HEK293 (cell line): ENCODE data around the gene SUSD2.

ENCODE experiments used
- CTCF ChIA-PET: fragments of 350-600 bp; formaldehyde crosslinking; extraction: SDS; loops from one replicate; lab custom pipeline; 2021; ENCODE audit warnings: antibody characterized with exemption; lab: Yijun Ruan, JAX
- POLR2A ChIA-PET: fragments of 300-600 bp; formaldehyde crosslinking; extraction: SDS; loops from one replicate; lab custom pipeline; 2020; ENCODE audit warnings: antibody characterized with exemption, inconsistent platforms; lab: Yijun Ruan, JAX
- H3K27ac ChIP-seq: fragments of 200-500 bp; sonication (Bioruptor generic); 2 replicates; pipeline ENCODE4 v1.5.1; 2014; ENCODE audit warnings: low read depth, low read length, control low read depth, inconsistent platforms; ENCODE audit errors: extremely low read depth
- H3K36me3 ChIP-seq, 2 experiments: fragments of 200-500 bp in 1 of 2; sonication (Bioruptor generic) in 1 of 2; 1 replicate in 1 of 2; 2 replicates in 1 of 2; pipeline ENCODE4 v1.5.1; 2014 to 2017; ENCODE audit warnings: inconsistent platforms in 2 of 2, low read length in 2 of 2; ENCODE audit not compliant: control insufficient read depth in 2 of 2, insufficient read depth in 1 of 2
- H3K4me1 ChIP-seq: fragments of 200-500 bp; sonication (Bioruptor generic); 2 replicates; pipeline ENCODE4 v1.5.1; 2014; ENCODE audit warnings: mild to moderate bottlenecking, low read length, inconsistent platforms; ENCODE audit not compliant: control insufficient read depth, insufficient read depth
- H3K4me3 ChIP-seq: 2 replicates; pipeline ENCODE4 v1.5.1; 2011; ENCODE audit warnings: low read depth, mild to moderate bottlenecking, control low read depth, low read length, moderate library complexity
- H3K9me3 ChIP-seq: fragments of 200-500 bp; sonication (Bioruptor generic); 2 replicates; pipeline ENCODE4 v1.5.1; 2014; ENCODE audit warnings: low read depth, low read length, inconsistent platforms; ENCODE audit not compliant: control insufficient read depth, insufficient read depth
- CTCF ChIP-seq: fragments of 450-650 bp; formaldehyde crosslinking; IDR thresholded peaks from 2 replicates; pipeline ENCODE4 v1.5.1; 2016; ENCODE audit warnings: missing biosample characterization, missing genetic modification characterization
- ELK4 ChIP-seq: IDR thresholded peaks from 2 replicates; pipeline ENCODE4 v1.6.1; 2011; ENCODE audit warnings: mild to moderate bottlenecking, low read depth, low read length, borderline replicate concordance
- FEZF1 ChIP-seq: fragments of 450-650 bp; formaldehyde crosslinking; IDR thresholded peaks from 2 replicates; pipeline ENCODE4 v1.5.1; 2016; ENCODE audit warnings: missing biosample characterization, missing genetic modification characterization
- GLI4 ChIP-seq: fragments of 450-650 bp; formaldehyde crosslinking; IDR thresholded peaks from 2 replicates; pipeline ENCODE4 v1.5.1; 2016; ENCODE audit warnings: missing biosample characterization, missing genetic modification characterization
- GLIS1 ChIP-seq: fragments of 450-650 bp; formaldehyde crosslinking; IDR thresholded peaks from 2 replicates; pipeline ENCODE4 v1.5.1; 2016; ENCODE audit warnings: missing biosample characterization, missing genetic modification characterization
- INSM2 ChIP-seq: fragments of 450-650 bp; formaldehyde crosslinking; IDR thresholded peaks from 2 replicates; pipeline ENCODE4 v1.5.1; 2016; ENCODE audit warnings: missing biosample characterization, missing genetic modification characterization
- KLF17 ChIP-seq: fragments of 450-650 bp; formaldehyde crosslinking; IDR thresholded peaks from 2 replicates; pipeline ENCODE4 v1.5.1; 2016; ENCODE audit warnings: missing biosample characterization, missing genetic modification characterization
- KLF8 ChIP-seq: fragments of 450-650 bp; formaldehyde crosslinking; IDR thresholded peaks from 2 replicates; pipeline ENCODE4 v1.5.1; 2016; ENCODE audit warnings: missing biosample characterization, missing genetic modification characterization
- MEIS1 ChIP-seq: sonication (generic); formaldehyde crosslinking; IDR thresholded peaks from 2 replicates; pipeline ENCODE4 v1.8.1; 2022; ENCODE audit warnings: missing genetic modification reagents, mild to moderate bottlenecking, borderline replicate concordance
- OVOL3 ChIP-seq: fragments of 450-650 bp; formaldehyde crosslinking; IDR thresholded peaks from 2 replicates; pipeline ENCODE4 v1.5.1; 2016; ENCODE audit warnings: missing biosample characterization, missing genetic modification characterization
- SCRT2 ChIP-seq: fragments of 450-650 bp; formaldehyde crosslinking; IDR thresholded peaks from 2 replicates; pipeline ENCODE4 v1.5.1; 2016; ENCODE audit warnings: missing biosample characterization, missing genetic modification characterization
- SETDB1 ChIP-seq: IDR thresholded peaks from one replicate; pipeline ENCODE4 v1.6.1; 2017; ENCODE audit warnings: mild to moderate bottlenecking, low read length, moderate library complexity, mixed read lengths; ENCODE audit not compliant: insufficient read length
- SP3 ChIP-seq: fragments of 450-650 bp; formaldehyde crosslinking; IDR thresholded peaks from 2 replicates; pipeline ENCODE4 v1.5.1; 2016; ENCODE audit warnings: missing biosample characterization, missing genetic modification characterization
- ZBTB7A ChIP-seq: fragments of 450-650 bp; formaldehyde crosslinking; IDR thresholded peaks from 2 replicates; pipeline ENCODE4 v1.5.1; 2016; ENCODE audit warnings: low read depth, missing biosample characterization, missing genetic modification characterization
- ZFP69B ChIP-seq: fragments of 450-650 bp; formaldehyde crosslinking; IDR thresholded peaks from 2 replicates; pipeline ENCODE4 v1.5.1; 2016; ENCODE audit warnings: missing biosample characterization, missing genetic modification characterization
- ZNF112 ChIP-seq: fragments of 450-650 bp; formaldehyde crosslinking; IDR thresholded peaks from 2 replicates; pipeline ENCODE4 v1.5.0; 2017; ENCODE audit warnings: missing biosample characterization, missing genetic modification characterization
- ZNF114 ChIP-seq: fragments of 450-650 bp; formaldehyde crosslinking; IDR thresholded peaks from 2 replicates; pipeline ENCODE4 v1.5.0; 2017; ENCODE audit warnings: missing biosample characterization, missing genetic modification characterization
- ZNF132 ChIP-seq: fragments of 450-650 bp; formaldehyde crosslinking; IDR thresholded peaks from 2 replicates; pipeline ENCODE4 v1.5.1; 2017; ENCODE audit warnings: missing biosample characterization, missing genetic modification characterization, borderline replicate concordance
- ZNF2 ChIP-seq: fragments of 450-650 bp; formaldehyde crosslinking; IDR thresholded peaks from 2 replicates; pipeline ENCODE4 v1.5.1; 2016; ENCODE audit warnings: missing biosample characterization, missing genetic modification characterization
- ZNF211 ChIP-seq: fragments of 450-650 bp; formaldehyde crosslinking; IDR thresholded peaks from 2 replicates; pipeline ENCODE4 v1.5.1; 2016; ENCODE audit warnings: low read depth, missing biosample characterization, missing genetic modification characterization
- ZNF221 ChIP-seq: fragments of 450-650 bp; formaldehyde crosslinking; IDR thresholded peaks from 2 replicates; pipeline ENCODE4 v1.5.1; 2017; ENCODE audit warnings: missing biosample characterization, missing genetic modification characterization, borderline replicate concordance
- ZNF488 ChIP-seq: fragments of 450-650 bp; formaldehyde crosslinking; IDR thresholded peaks from 2 replicates; pipeline ENCODE4 v1.5.1; 2016; ENCODE audit warnings: missing biosample characterization, missing genetic modification characterization
- ZNF561 ChIP-seq: fragments of 450-650 bp; IDR thresholded peaks from 2 replicates; pipeline ENCODE4 v1.5.1; 2018; ENCODE audit warnings: missing biosample characterization, missing genetic modification characterization, borderline replicate concordance
- ZNF660 ChIP-seq: fragments of 450-650 bp; IDR thresholded peaks from 2 replicates; pipeline ENCODE4 v1.5.1; 2018; ENCODE audit warnings: missing biosample characterization, mild to moderate bottlenecking, missing genetic modification characterization
- ZNF747 ChIP-seq: fragments of 450-650 bp; formaldehyde crosslinking; IDR thresholded peaks from 2 replicates; pipeline ENCODE4 v1.5.1; 2016; ENCODE audit warnings: missing biosample characterization, missing genetic modification characterization
- ZNF843 ChIP-seq: fragments of 450-650 bp; formaldehyde crosslinking; IDR thresholded peaks from 2 replicates; pipeline ENCODE4 v1.5.1; 2016; ENCODE audit warnings: missing biosample characterization, missing genetic modification characterization

The SUSD2 gene

GRCh38 chr22:24175160-24175808, 6.0 kb upstream of the SUSD2 start (continued):
- TF ChIP-seq ZNF488 (tag by site-specific recombination), result no peak
- TF ChIP-seq GLIS1 (tag by site-specific recombination), result peak; percentile 12; the same call in 1 of the 2 replicates
- no peak for TF ChIP-seq SP3 (tag by site-specific recombination)
- no peak for TF ChIP-seq SETDB1
- TF ChIP-seq ZNF660 (tag by site-specific recombination), result no peak
- no peak for TF ChIP-seq ZNF114 (tag by site-specific recombination)
- peak; percentile 57; the same call in 1 of the 2 replicates for TF ChIP-seq KLF17 (tag by site-specific recombination)
- TF ChIP-seq OVOL3 (tag by site-specific recombination), result no peak
- no peak for TF ChIP-seq ZNF2 (tag by site-specific recombination)
- no peak for TF ChIP-seq ZNF211
- TF ChIP-seq ZFP69B (tag by site-specific recombination), result no peak
- peak; percentile 62; the same call in 1 of the 2 replicates for TF ChIP-seq SCRT2 (tag by site-specific recombination)
- TF ChIP-seq ZNF132 (tag by site-specific recombination), result no peak
- TF ChIP-seq MEIS1 (CRISPR knock-in tag), result no peak
- TF ChIP-seq CTCF (tag by site-specific recombination), result peak; percentile 92
- TF ChIP-seq ELK4, result no peak
- TF ChIP-seq GLI4 (tag by site-specific recombination), result no peak
- peak; percentile 44; the same call in 1 of the 2 replicates for TF ChIP-seq KLF8 (tag by site-specific recombination)
- no peak for TF ChIP-seq ZNF843
- TF ChIP-seq, all 188 proteins: peak for 10

DNA sequence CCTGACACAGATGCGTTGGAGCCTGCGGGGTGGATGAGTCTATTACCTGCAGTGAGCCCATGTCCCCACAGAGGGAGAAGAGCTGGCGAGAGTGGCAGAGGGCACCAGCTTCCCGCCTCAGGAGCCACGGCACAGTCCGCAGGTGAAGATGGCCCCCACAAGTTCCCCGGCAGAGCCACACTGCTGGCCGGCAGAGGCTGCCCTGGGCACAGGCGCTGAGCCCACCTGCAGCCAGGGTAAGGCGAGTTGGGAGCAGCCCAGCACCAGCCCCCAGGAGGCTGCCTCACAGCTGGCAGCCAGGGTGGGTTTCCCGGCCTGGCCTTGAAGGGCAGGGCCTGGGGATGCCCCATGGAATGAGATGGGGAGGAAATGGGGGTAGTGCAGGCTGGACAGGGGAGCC, 5.2 kb upstream of the SUSD2 start:
- no peaks in the 10 kb centered on the region for H3K9me3 ChIP-seq
- no peak overlapping the region for H3K27ac ChIP-seq
- H3K4me3 ChIP-seq, result no peak overlapping the region
- H3K4me1 ChIP-seq, result no peaks in the 10 kb centered on the region
- CTCF ChIA-PET, result interaction anchor here (0.6 to 7.9 kb wide), 9 partner anchors 10 to 191 kb away, joined by 3 to 114 read pairs (median 4); partner anchors contain the start of gene CABIN1
- H3K36me3 ChIP-seq, result peaks cover 0 to 53% of the 10 kb centered on the region in 2 experiments; a peak in 2 of 3 replicates
- POLR2A ChIA-PET, result no interaction called here
- TF ChIP-seq INSM2 (no peak), ZNF747 (tag by site-specific recombination) (no peak), ZBTB7A (tag by site-specific recombination) (no peak), ZNF561 (tag by site-specific recombination) (no peak), ZNF211 (no peak), ZNF112 (no peak), FEZF1 (tag by site-specific recombination) (no peak), ZNF221 (no peak)
